IPS-15b (cell line): Measurements from ENCODE around the gene HCK.

Source experiments
- H3K27me3 ChIP-seq: one replicate; pipeline ENCODE4 v1.6.1; 2013; ENCODE audit warnings: low read length; ENCODE audit not compliant: control insufficient read depth, insufficient read depth
- H3K36me3 ChIP-seq: one replicate; pipeline ENCODE4 v1.6.1; 2013; ENCODE audit warnings: low read length; ENCODE audit not compliant: control insufficient read depth, insufficient read depth
- H3K4me1 ChIP-seq: one replicate; pipeline ENCODE4 v1.6.1; 2013; ENCODE audit warnings: mild to moderate bottlenecking, low read length; ENCODE audit not compliant: control insufficient read depth, insufficient read depth
- H3K4me3 ChIP-seq: one replicate; pipeline ENCODE4 v1.5.1; 2013; ENCODE audit warnings: low read depth, low read length
- H3K9ac ChIP-seq: one replicate; pipeline ENCODE4 v1.6.1; 2013; ENCODE audit warnings: low read depth, mild to moderate bottlenecking, low read length
- H3K9me3 ChIP-seq: one replicate; pipeline ENCODE4 v1.6.1; 2013; ENCODE audit warnings: mild to moderate bottlenecking, low read length; ENCODE audit not compliant: control insufficient read depth, insufficient read depth

Gene HCK

GRCh38 chr20:32070282-32070681 is 18.2 kb downstream of the HCK start:
- no peaks in the 10 kb centered on the region for H3K9me3 ChIP-seq
- H3K4me1 ChIP-seq, result no peaks in the 10 kb centered on the region
- no peak overlapping the region for H3K4me3 ChIP-seq
- H3K27me3 ChIP-seq, result no peaks in the 10 kb centered on the region
- no peak overlapping the region for H3K9ac ChIP-seq
- no peaks in the 10 kb centered on the region for H3K36me3 ChIP-seq

GRCh38 chr20:32070690-32071213 is 18.7 kb downstream of the HCK start:
- Histone ChIP-seq H3K4me1 (no peaks in the 10 kb centered on the region), H3K4me3 (no peak overlapping the region), H3K36me3 (no peaks in the 10 kb centered on the region), H3K9me3 (no peaks in the 10 kb centered on the region), H3K9ac (no peak overlapping the region), H3K27me3 (no peaks in the 10 kb centered on the region)

- no peaks in the 10 kb centered on the region for H3K9me3 ChIP-seq
- H3K4me1 ChIP-seq, result no peaks in the 10 kb centered on the region
- no peaks in the 10 kb centered on the region for H3K36me3 ChIP-seq
- H3K27me3 ChIP-seq, result no peaks in the 10 kb centered on the region
- no peak overlapping the region for H3K4me3 ChIP-seq
- H3K9ac ChIP-seq, result no peak overlapping the region
These were observed 19.5 kb downstream of the HCK start for GRCh38 chr20:32071395-32072167.

- H3K36me3 ChIP-seq, result no peaks in the 10 kb centered on the region
- no peak overlapping the region for H3K4me3 ChIP-seq
- no peaks in the 10 kb centered on the region for H3K4me1 ChIP-seq
- H3K27me3 ChIP-seq, result no peaks in the 10 kb centered on the region
- no peak overlapping the region for H3K9ac ChIP-seq
- H3K9me3 ChIP-seq, result no peaks in the 10 kb centered on the region
These were observed 20.2 kb downstream of the HCK start for GRCh38 chr20:32072168-32072750.

GRCh38 chr20:32075534-32075933 is 23.5 kb downstream of the HCK start:
- no peaks in the 10 kb centered on the region for H3K9me3 ChIP-seq
- no peak overlapping the region for H3K9ac ChIP-seq
- no peaks in the 10 kb centered on the region for H3K27me3 ChIP-seq
- H3K36me3 ChIP-seq, result no peaks in the 10 kb centered on the region
- H3K4me3 ChIP-seq, result no peak overlapping the region
- no peaks in the 10 kb centered on the region for H3K4me1 ChIP-seq

- no peak overlapping the region for H3K4me3 ChIP-seq
- no peaks in the 10 kb centered on the region for H3K9me3 ChIP-seq
- H3K27me3 ChIP-seq, result no peaks in the 10 kb centered on the region
- no peaks in the 10 kb centered on the region for H3K36me3 ChIP-seq
- H3K9ac ChIP-seq, result no peak overlapping the region
- no peaks in the 10 kb centered on the region for H3K4me1 ChIP-seq
These were observed 25.1 kb downstream of the HCK start for GRCh38 chr20:32077190-32077589.

- H3K9me3 ChIP-seq, result no peaks in the 10 kb centered on the region
- H3K36me3 ChIP-seq, result no peaks in the 10 kb centered on the region
- H3K4me1 ChIP-seq, result no peaks in the 10 kb centered on the region
- no peak overlapping the region for H3K9ac ChIP-seq
- H3K27me3 ChIP-seq, result no peaks in the 10 kb centered on the region
- no peak overlapping the region for H3K4me3 ChIP-seq
These were observed 26.3 kb downstream of the HCK start for GRCh38 chr20:32078322-32078721.

- no peaks in the 10 kb centered on the region for H3K9me3 ChIP-seq
- H3K27me3 ChIP-seq, result no peaks in the 10 kb centered on the region
- no peak overlapping the region for H3K9ac ChIP-seq
- H3K36me3 ChIP-seq, result no peaks in the 10 kb centered on the region
- no peaks in the 10 kb centered on the region for H3K4me1 ChIP-seq
- H3K4me3 ChIP-seq, result no peak overlapping the region
These were observed 26.7 kb downstream of the HCK start for GRCh38 chr20:32078791-32079190.

- Histone ChIP-seq H3K36me3 (no peaks in the 10 kb centered on the region), H3K4me1 (no peaks in the 10 kb centered on the region), H3K4me3 (no peak overlapping the region), H3K9ac (no peak overlapping the region), H3K27me3 (no peaks in the 10 kb centered on the region), H3K9me3 (no peaks in the 10 kb centered on the region)
These were observed 27.6 kb downstream of the HCK start for GRCh38 chr20:32079655-32080109.

- Histone ChIP-seq H3K27me3 (no peaks in the 10 kb centered on the region), H3K9me3 (no peaks in the 10 kb centered on the region), H3K36me3 (no peaks in the 10 kb centered on the region), H3K9ac (no peak overlapping the region), H3K4me3 (no peak overlapping the region), H3K4me1 (no peaks in the 10 kb centered on the region)
These were observed 28.7 kb downstream of the HCK start for GRCh38 chr20:32080783-32081182.

- Histone ChIP-seq H3K36me3 (no peaks in the 10 kb centered on the region), H3K9ac (no peak overlapping the region), H3K27me3 (no peaks in the 10 kb centered on the region), H3K4me3 (no peak overlapping the region), H3K4me1 (no peaks in the 10 kb centered on the region), H3K9me3 (no peaks in the 10 kb centered on the region)
These were observed 31.4 kb downstream of the HCK start for GRCh38 chr20:32083469-32083868.

- Histone ChIP-seq H3K9ac (no peak overlapping the region), H3K4me3 (no peak overlapping the region), H3K9me3 (no peaks in the 10 kb centered on the region), H3K36me3 (no peaks in the 10 kb centered on the region), H3K4me1 (peaks cover 23% of the 10 kb centered on the region), H3K27me3 (peaks cover under 1% of the 10 kb centered on the region)
These were observed 35.0 kb downstream of the HCK start for GRCh38 chr20:32087070-32087469.
